Activated T-helper 2 cell treated with anti-CD3 and anti-CD28 coated beads, Interferon-gamma antibody, Interleukin-2, Interleukin-4, amounts not matched to agents 10 μg/mL and 5 μg/mL and 100 μg/mL, durations not matched to agents 14 hours and 24 hours and 36 hours (primary cell): ENCODE data around the gene BIRC5. TPM values are rescaled to one million over a fixed set of nuclear protein-coding genes. Genes with fewer than 3 reads are reported as not detected.

ENCODE experiments used
- DNase-seq: peaks from one replicate; pipeline ENCODE4 v3.0.0; 2021; ENCODE audit warnings: low spot score
- H3K27ac Mint-ChIP-seq: one replicate; pipeline ENCODE4 v1.8.0; 2021; ENCODE audit warnings: mixed read lengths
- H3K27me3 Mint-ChIP-seq: one replicate; pipeline ENCODE4 v1.8.0; 2021; ENCODE audit warnings: low read depth, mixed read lengths
- H3K36me3 Mint-ChIP-seq: one replicate; pipeline ENCODE4 v1.8.0; 2021; ENCODE audit warnings: low read depth, mixed read lengths
- H3K4me1 Mint-ChIP-seq: one replicate; pipeline ENCODE4 v1.8.0; 2021; ENCODE audit warnings: low read depth, mixed read lengths
- H3K4me3 Mint-ChIP-seq: one replicate; pipeline ENCODE4 v1.8.0; 2021; ENCODE audit warnings: low read depth, mild to moderate bottlenecking, moderate library complexity, mixed read lengths
- H3K9me3 Mint-ChIP-seq: one replicate; pipeline ENCODE4 v1.8.0; 2021; ENCODE audit warnings: mixed read lengths
- intact Hi-C: fragments of 100-400 bp; cut with micrococcal nuclease; formaldehyde crosslinking; loops from one replicate; pipeline ENCODE4 v1.15.1; 2023
- total RNA-seq: library from RNA; stranded (reverse); gene quantifications from 2 replicates; pipeline ENCODE4 v1.2.3, GENCODE V29; 2022

BIRC5 gene
- total RNA-seq, 1 donor from 2014 or later: 48.4 TPM

GRCh38 chr17:78196716-78197115, 17.3 kb upstream of the BIRC5 start:
- Mint-ChIP-seq H3K36me3 (peaks cover 18% of the 10 kb centered on the region), H3K4me3 (no peak overlapping the region), H3K27me3 (no peaks in the 10 kb centered on the region), H3K9me3 (no peaks in the 10 kb centered on the region), H3K4me1 (peaks cover 2% of the 10 kb centered on the region), H3K27ac (no peak overlapping the region)
- intact Hi-C loops: no loop called here
- no peak for DNase-seq

DNA sequence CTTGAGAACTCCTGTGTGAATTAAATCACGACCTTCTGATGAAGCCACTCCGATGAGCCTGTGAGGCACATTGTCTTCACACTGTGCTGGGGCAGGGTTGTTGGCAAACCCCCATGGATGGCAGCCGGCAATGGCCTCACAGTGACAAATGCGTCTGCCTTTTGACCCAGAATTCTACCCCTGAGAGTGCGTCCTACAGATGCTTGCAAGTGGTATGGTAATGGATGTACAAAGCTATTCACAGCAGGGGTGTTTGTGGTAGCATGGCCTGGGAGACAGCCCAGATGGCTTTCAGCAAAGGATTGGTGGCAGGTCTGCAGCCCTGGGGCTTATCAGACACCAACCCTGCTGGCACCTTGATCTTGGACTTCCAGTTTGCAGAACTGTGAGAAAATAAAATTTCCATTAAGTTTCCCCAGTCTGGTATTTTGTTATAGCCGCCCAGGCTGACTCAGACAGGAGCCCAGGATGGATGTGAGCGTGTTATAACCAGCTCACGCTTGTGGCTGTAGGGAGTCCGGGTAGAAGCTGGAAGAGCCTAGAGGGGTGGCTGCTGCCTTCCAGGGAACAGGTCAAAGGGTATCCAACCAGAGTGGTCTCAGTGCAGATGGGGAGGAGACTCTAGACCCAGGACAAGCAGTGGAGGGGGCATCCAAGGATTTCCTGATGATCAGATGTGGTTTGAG, 16.8 kb upstream of the BIRC5 start:
- Mint-ChIP-seq H3K4me3 (no peak overlapping the region), H3K27ac (no peak overlapping the region), H3K9me3 (no peaks in the 10 kb centered on the region), H3K36me3 (peaks cover 18% of the 10 kb centered on the region), H3K4me1 (peaks cover 2% of the 10 kb centered on the region), H3K27me3 (no peaks in the 10 kb centered on the region)
- intact Hi-C loops: no loop called here
- no peak for DNase-seq

- intact Hi-C loops: no loop called here
- no peaks in the 10 kb centered on the region for H3K27me3 Mint-ChIP-seq
- peaks cover 10% of the 10 kb centered on the region for H3K36me3 Mint-ChIP-seq
- H3K27ac Mint-ChIP-seq: no peak overlapping the region
- no peak overlapping the region for H3K4me3 Mint-ChIP-seq
- DNase-seq: no peak
- H3K4me1 Mint-ChIP-seq: peaks cover 2% of the 10 kb centered on the region
- H3K9me3 Mint-ChIP-seq: no peaks in the 10 kb centered on the region
These were observed 13.6 kb upstream of the BIRC5 start for GRCh38 chr17:78200451-78200850.

- H3K27me3 Mint-ChIP-seq: no peaks in the 10 kb centered on the region
- intact Hi-C loops: no loop called here
- H3K4me3 Mint-ChIP-seq: no peak overlapping the region
- H3K36me3 Mint-ChIP-seq: peaks cover 10% of the 10 kb centered on the region
- H3K9me3 Mint-ChIP-seq: no peaks in the 10 kb centered on the region
- DNase-seq: no peak
- no peak overlapping the region for H3K27ac Mint-ChIP-seq
- peaks cover 2% of the 10 kb centered on the region for H3K4me1 Mint-ChIP-seq
These were observed 11.4 kb upstream of the BIRC5 start for GRCh38 chr17:78202666-78203065.

- no peak overlapping the region for H3K27ac Mint-ChIP-seq
- no peak for DNase-seq
- H3K4me3 Mint-ChIP-seq: no peak overlapping the region
- no peaks in the 10 kb centered on the region for H3K9me3 Mint-ChIP-seq
- intact Hi-C loops: no loop called here
- no peaks in the 10 kb centered on the region for H3K27me3 Mint-ChIP-seq
- H3K4me1 Mint-ChIP-seq: no peaks in the 10 kb centered on the region
- H3K36me3 Mint-ChIP-seq: peaks cover 5% of the 10 kb centered on the region
These were observed 9.5 kb upstream of the BIRC5 start for GRCh38 chr17:78204387-78205123.

DNA sequence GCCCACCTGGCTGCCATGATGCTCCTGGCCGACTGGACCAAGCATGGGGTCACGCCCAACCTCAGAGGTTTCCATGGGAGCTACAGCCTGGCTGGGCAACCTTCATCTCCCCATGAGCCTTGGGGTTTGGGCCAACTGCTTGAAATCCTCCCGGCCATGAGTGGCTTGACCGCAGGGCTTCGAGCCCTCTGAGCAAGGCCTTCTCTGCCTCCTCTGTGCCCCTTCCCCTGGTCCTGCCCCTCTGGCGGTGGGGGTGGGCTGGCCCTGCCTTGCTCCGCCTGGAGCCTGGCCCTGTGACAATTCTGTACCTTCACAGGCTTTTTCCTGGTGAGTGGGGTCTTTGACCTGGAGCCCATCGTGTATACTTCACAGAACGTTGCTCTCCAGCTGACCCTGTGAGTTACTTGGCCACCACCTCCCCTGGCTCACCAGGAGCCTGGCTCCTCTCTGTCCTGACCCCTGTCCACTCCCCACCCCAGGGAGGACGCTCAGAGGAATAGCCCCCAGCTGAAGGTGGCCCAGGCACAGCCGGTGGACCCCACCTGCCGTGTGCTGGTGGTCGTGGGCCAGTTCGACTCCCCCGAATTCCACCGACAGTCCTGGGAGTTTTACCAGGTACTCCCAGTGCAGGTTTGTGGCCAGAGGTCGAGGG, 8.8 kb upstream of the BIRC5 start:
- Mint-ChIP-seq H3K27ac (no peak overlapping the region), H3K4me3 (no peak overlapping the region)

DNA sequence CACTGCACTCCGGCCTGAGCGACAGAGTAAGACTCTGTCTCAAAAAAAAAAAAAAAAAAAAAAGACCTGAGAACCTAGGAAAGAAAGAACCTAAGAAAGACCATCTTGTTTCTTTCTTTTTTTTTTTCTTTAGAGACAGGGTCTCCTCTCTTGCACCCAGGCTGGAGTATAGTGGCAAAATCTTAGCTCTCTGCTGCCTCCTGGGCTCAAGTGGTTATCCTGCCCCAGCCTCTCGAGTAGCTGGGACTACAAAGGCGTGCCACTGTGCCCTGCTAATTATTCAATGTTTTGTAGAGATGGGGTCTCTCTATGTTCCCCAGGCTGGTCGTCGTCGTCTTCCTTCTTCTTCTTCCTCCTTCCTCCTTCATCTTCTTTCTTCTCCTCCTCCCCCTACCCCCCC, 7.8 kb upstream of the BIRC5 start:
- no peak overlapping the region for H3K27ac Mint-ChIP-seq
- no peaks in the 10 kb centered on the region for H3K27me3 Mint-ChIP-seq
- H3K9me3 Mint-ChIP-seq: no peaks in the 10 kb centered on the region
- intact Hi-C loops: no loop called here
- H3K36me3 Mint-ChIP-seq: peaks cover 5% of the 10 kb centered on the region
- H3K4me3 Mint-ChIP-seq: no peak overlapping the region
- DNase-seq: no peak
- H3K4me1 Mint-ChIP-seq: no peaks in the 10 kb centered on the region

More for the DNA sequence above, 8.8 kb upstream of the BIRC5 start:
- no peaks in the 10 kb centered on the region for H3K27me3 Mint-ChIP-seq
- no peaks in the 10 kb centered on the region for H3K9me3 Mint-ChIP-seq
- H3K36me3 Mint-ChIP-seq: peaks cover 5% of the 10 kb centered on the region
- intact Hi-C loops: no loop called here
- H3K4me1 Mint-ChIP-seq: no peaks in the 10 kb centered on the region
- no peak for DNase-seq

DNA sequence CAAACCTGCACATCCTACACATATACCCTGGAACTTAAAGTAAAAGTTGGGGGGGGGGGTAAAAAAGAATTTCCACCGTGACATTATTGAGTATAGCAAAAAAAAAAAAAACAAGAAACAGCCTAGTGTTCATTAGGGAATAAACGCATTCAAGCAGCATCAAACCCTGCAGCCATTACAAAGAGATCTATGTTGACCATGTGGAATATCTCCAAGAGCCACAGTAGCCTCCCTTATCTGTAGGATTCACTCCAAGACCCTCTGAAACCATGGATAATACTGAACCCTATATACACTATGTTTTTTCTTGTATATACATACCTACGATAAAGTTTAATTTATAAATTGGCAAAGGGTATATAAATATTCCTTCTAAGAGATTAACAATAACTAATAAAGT, 5.6 kb upstream of the BIRC5 start:
- H3K27me3 Mint-ChIP-seq: no peaks in the 10 kb centered on the region

GRCh38 chr17:78210111-78210510, 3.9 kb upstream of the BIRC5 start:
- no peak for DNase-seq
- no peaks in the 10 kb centered on the region for H3K27me3 Mint-ChIP-seq
- no peak overlapping the region for H3K4me3 Mint-ChIP-seq
- no peaks in the 10 kb centered on the region for H3K36me3 Mint-ChIP-seq
- no peaks in the 10 kb centered on the region for H3K9me3 Mint-ChIP-seq
- peaks cover 2% of the 10 kb centered on the region for H3K4me1 Mint-ChIP-seq
- intact Hi-C loops: no loop called here
- H3K27ac Mint-ChIP-seq: no peak overlapping the region

More for the DNA sequence above, 5.6 kb upstream of the BIRC5 start:
- H3K9me3 Mint-ChIP-seq: no peaks in the 10 kb centered on the region
- no peak overlapping the region for H3K27ac Mint-ChIP-seq
- peaks cover 5% of the 10 kb centered on the region for H3K36me3 Mint-ChIP-seq
- intact Hi-C loops: no loop called here
- DNase-seq: no peak
- no peaks in the 10 kb centered on the region for H3K4me1 Mint-ChIP-seq
- H3K4me3 Mint-ChIP-seq: no peak overlapping the region

- Mint-ChIP-seq H3K27ac (no peak overlapping the region), H3K36me3 (peaks cover 5% of the 10 kb centered on the region), H3K9me3 (no peaks in the 10 kb centered on the region), H3K4me3 (no peak overlapping the region), H3K4me1 (peaks cover 6% of the 10 kb centered on the region), H3K27me3 (no peaks in the 10 kb centered on the region)
- DNase-seq: no peak
- intact Hi-C loops: no loop called here
These were observed 3.0 kb upstream of the BIRC5 start for GRCh38 chr17:78211032-78211431.

- intact Hi-C loops: no loop called here
- H3K4me3 Mint-ChIP-seq: peak overlapping the region; percentile 96
- DNase-seq: no peak
- peaks cover 24% of the 10 kb centered on the region for H3K36me3 Mint-ChIP-seq
- H3K27ac Mint-ChIP-seq: peak overlapping the region; percentile 84
- H3K27me3 Mint-ChIP-seq: no peaks in the 10 kb centered on the region
- no peaks in the 10 kb centered on the region for H3K9me3 Mint-ChIP-seq
- H3K4me1 Mint-ChIP-seq: peaks cover 11% of the 10 kb centered on the region
These were observed 631 bp downstream of the BIRC5 start for GRCh38 chr17:78214706-78215061.

GRCh38 chr17:78219396-78220150, 5.5 kb downstream of the BIRC5 start:
- H3K27ac Mint-ChIP-seq: no peak overlapping the region
- H3K9me3 Mint-ChIP-seq: no peaks in the 10 kb centered on the region
- intact Hi-C loops: no loop called here
- peaks cover 9% of the 10 kb centered on the region for H3K4me1 Mint-ChIP-seq
- DNase-seq: no peak
- H3K4me3 Mint-ChIP-seq: no peak overlapping the region
- H3K36me3 Mint-ChIP-seq: peaks cover 54% of the 10 kb centered on the region
- H3K27me3 Mint-ChIP-seq: no peaks in the 10 kb centered on the region
